ENCODE results near the gene SELENOI. TPM values are rescaled to one million over a fixed set of nuclear protein-coding genes. Genes with fewer than 3 reads are reported as not detected.

Gene SELENOI
- total RNA-seq, 1 donor from 2014 or later: 14.8 TPM

DNA sequence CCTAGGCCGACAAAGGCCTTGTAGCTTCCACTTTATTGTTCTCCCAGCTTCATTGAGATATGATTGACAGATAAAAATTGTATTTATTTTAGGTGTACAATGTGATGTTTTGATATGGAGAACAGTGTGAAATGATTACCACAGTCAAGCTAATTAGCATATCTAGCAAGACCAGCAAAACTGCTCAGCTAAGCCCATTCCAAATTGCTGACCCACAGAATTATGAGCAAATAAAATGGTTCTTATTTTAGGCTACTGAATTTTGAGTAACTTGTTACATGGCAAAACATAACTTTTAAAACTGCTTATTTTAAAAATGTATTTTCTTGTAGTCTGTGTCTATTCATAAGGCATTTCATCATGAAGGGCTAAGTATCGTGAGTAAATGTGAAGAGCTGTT is 8.6 kb upstream of the SELENOI start:
- Histone ChIP-seq H3K27ac (no peak overlapping the region), H3K9me3 (no peaks in the 10 kb centered on the region), H3K4me1 (no peaks in the 10 kb centered on the region), H3K4me3 (no peak overlapping the region), H3K27me3 (no peaks in the 10 kb centered on the region), H3K36me3 (no peaks in the 10 kb centered on the region)
- intact Hi-C loops (cut with DNase I): no loop called here
- TF ChIP-seq, protein P1, sequence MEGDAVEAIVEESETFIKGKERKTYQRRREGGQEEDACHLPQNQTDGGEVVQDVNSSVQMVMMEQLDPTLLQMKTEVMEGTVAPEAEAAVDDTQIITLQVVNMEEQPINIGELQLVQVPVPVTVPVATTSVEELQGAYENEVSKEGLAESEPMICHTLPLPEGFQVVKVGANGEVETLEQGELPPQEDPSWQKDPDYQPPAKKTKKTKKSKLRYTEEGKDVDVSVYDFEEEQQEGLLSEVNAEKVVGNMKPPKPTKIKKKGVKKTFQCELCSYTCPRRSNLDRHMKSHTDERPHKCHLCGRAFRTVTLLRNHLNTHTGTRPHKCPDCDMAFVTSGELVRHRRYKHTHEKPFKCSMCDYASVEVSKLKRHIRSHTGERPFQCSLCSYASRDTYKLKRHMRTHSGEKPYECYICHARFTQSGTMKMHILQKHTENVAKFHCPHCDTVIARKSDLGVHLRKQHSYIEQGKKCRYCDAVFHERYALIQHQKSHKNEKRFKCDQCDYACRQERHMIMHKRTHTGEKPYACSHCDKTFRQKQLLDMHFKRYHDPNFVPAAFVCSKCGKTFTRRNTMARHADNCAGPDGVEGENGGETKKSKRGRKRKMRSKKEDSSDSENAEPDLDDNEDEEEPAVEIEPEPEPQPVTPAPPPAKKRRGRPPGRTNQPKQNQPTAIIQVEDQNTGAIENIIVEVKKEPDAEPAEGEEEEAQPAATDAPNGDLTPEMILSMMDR (IDR thresholded peaks at IDR 0.05): no peak
- no peak for DNase-seq
- no peak for ATAC-seq

DNA sequence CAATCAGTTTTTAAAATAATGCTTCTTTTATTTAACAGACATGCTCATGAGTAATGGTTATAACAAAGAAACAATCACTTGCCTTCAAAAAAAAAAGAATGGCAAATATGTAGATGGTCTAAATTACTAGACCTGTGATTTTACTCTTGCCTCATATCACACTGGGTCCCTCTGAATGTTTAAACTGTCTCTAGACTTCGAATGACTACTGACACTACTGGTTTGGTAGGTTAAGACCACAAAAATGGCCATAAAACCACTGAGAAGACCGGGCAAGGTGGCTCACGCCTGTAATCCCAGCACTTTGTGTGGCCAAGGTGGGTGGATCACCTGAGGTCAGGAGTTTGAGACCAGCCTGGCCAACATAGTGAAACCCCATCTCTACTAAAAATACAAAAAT is 5.1 kb upstream of the SELENOI start:
- no peaks in the 10 kb centered on the region for H3K9me3 ChIP-seq
- no peaks in the 10 kb centered on the region for H3K27me3 ChIP-seq
- no peak for ATAC-seq
- no peak overlapping the region for H3K27ac ChIP-seq
- DNase-seq: no peak
- H3K4me3 ChIP-seq: no peak overlapping the region
- peaks cover 13% of the 10 kb centered on the region for H3K4me1 ChIP-seq
- intact Hi-C loops (cut with DNase I): no loop called here
- H3K36me3 ChIP-seq: no peaks in the 10 kb centered on the region
- TF ChIP-seq, protein P1 (IDR thresholded peaks at IDR 0.05): no peak

DNA sequence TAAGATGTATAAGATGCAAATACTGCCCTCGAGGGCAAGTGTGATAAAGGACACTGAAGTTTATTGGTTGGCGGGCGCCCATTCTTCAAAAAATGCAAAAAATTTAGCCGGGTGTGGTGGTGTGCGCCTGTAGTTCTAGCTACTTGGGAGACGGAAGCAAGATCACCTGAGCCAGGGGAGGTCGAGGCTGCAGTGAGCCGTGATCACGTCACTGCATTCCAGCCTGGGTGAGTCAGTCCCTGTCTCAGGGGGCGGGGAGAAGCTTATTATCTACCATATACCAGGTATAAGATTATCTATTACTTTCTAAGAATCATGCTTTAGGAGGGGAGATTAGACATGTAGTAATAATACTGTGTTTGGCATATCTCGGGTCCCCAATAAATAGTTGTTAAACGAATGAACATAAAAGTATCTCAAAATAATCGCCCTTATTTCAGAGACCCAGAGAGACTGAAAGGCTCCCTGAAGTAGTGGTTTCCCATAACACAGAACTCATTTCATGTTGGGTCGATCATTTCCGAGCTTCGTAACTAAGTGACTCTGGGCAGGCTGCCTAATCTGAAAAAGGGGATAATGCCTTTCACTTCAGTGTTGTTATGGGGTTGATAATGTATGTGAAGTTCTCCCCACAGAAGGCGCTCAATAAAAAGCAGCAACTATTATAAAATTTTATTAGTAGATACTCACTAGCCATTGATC is 1.2 kb upstream of the SELENOI start:
- no peaks in the 10 kb centered on the region for H3K27me3 ChIP-seq
- DNase-seq (no peak), ATAC-seq (no peak)
- intact Hi-C loops (cut with DNase I): no loop called here
- H3K4me1 ChIP-seq: peaks cover 33% of the 10 kb centered on the region
- peak overlapping the region; percentile 92 for H3K27ac ChIP-seq
- peak overlapping the region; percentile 85 for H3K4me3 ChIP-seq
- no peaks in the 10 kb centered on the region for H3K9me3 ChIP-seq
- TF ChIP-seq, protein P1 (IDR thresholded peaks at IDR 0.05): no peak
- H3K36me3 ChIP-seq: no peaks in the 10 kb centered on the region

DNA sequence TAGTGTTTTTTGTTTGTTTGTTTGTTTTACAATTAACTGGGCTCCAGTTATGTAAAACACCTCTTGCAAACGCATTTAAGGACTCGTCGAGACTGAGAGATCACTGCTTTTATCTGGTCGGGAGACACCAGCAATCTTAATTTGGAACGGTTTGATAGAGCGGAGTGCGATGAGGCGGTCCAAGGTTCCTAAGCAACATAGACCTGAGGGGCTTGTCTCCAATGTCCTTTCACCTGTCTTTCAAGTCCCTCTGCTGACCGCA is 729 bp upstream of the SELENOI start:
- no peak for DNase-seq
- no peak for ATAC-seq

DNA sequence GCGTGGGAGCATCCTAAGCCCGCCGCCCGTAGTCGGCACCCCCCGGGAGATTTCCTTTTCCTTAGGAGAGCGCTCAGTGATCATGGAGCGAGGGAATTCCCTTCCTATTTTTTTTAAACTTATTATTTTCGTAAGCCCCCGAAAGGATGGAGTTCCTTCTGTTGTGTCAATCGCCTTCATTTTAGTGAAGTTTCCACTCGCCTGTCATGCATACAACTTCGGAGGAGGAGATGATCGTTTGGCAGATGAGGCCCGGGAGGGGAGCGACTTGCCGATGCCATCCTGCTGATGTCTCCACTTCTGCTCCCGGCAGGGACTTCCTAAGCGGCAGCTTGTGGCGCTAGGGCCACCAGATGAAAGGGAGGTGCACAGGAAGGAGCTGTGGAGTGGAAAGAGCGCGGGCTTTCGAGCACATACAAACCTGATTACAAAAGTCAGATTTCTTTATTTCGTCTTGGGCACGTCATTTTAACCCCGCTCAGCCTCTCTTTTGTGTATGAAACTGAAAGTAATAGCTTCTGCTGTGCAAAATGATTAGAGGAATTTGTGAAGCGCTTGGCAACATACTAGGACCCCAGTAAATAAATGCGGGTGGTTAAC is 611 bp downstream of the SELENOI start, which contains the start of gene ADGRF3:
TSS of gene ADGRF3 (minus strand) at position 336 of the 600 bp plus-strand sequence. CDS start 555 bp downstream, outside the sequence.
- H3K4me1 ChIP-seq: peaks cover 33% of the 10 kb centered on the region
- DNase-seq: peak; percentile 82
- intact Hi-C loops (cut with DNase I): no loop called here

More for the DNA sequence above, 729 bp upstream of the SELENOI start:
- no peaks in the 10 kb centered on the region for H3K36me3 ChIP-seq
- no peaks in the 10 kb centered on the region for H3K9me3 ChIP-seq
- H3K4me1 ChIP-seq: peaks cover 33% of the 10 kb centered on the region
- H3K4me3 ChIP-seq: peak overlapping the region; percentile 85
- no peaks in the 10 kb centered on the region for H3K27me3 ChIP-seq
- intact Hi-C loops (cut with DNase I): no loop called here
- TF ChIP-seq, protein P1 (IDR thresholded peaks at IDR 0.05): no peak
- H3K27ac ChIP-seq: peak overlapping the region; percentile 92

More for the DNA sequence above, 611 bp downstream of the SELENOI start, which contains the start of gene ADGRF3:
- TF ChIP-seq, protein P1 (IDR thresholded peaks at IDR 0.05): no peak
- Histone ChIP-seq H3K27me3 (no peaks in the 10 kb centered on the region), H3K4me3 (peak within 1 kb of the TSS; percentile 85), H3K9me3 (no peaks in the 10 kb centered on the region), H3K36me3 (no peaks in the 10 kb centered on the region), H3K27ac (peak within 1 kb of the TSS; percentile 92)
- ATAC-seq: peak; percentile 55
